NCI-H1436 (cell line): ENCODE data around the gene MTARC2.
"Not testable (repeated sequence)": the region's sequence is repeated elsewhere in the genome, so short reads cannot be mapped to it uniquely, and the experiment has no call there.

Source experiments
- DNase-seq: peaks from one replicate; lab custom pipeline; 2025; lab: John Stamatoyannopoulos, UW

Gene MTARC2

GRCh38 chr1:220748089-220748934 lies at the start of gene MTARC2:
Gene MTARC2 (plus strand): TSS chr1:220748322. CDS start chr1:220748532, 210 bp downstream.
- DNase-seq, result peak; percentile 71

DNA sequence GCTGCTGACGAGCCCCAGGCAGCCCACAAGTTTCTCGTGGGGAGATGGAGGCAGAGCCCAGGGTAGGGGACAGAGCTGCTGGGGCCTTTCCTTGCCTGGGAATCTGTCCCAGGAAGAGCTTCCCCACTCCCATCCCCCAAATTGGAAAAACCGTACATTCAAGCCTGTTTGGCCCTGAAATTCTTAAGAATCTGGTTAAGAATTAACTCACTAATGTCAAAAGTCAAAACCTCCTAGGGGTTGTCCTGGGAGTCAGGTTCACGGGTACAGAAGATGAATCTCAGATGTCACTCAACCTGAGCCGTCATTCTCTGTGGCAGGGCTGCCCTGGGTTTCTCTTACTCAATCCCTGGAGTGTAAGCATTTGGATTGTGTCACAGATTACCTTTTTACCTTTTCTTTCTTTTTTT lies 49.5 kb upstream of the MTARC2 start:
- no peak for DNase-seq

- no peak for DNase-seq
These were observed 49.1 kb upstream of the MTARC2 start for GRCh38 chr1:220699044-220699443.

DNA sequence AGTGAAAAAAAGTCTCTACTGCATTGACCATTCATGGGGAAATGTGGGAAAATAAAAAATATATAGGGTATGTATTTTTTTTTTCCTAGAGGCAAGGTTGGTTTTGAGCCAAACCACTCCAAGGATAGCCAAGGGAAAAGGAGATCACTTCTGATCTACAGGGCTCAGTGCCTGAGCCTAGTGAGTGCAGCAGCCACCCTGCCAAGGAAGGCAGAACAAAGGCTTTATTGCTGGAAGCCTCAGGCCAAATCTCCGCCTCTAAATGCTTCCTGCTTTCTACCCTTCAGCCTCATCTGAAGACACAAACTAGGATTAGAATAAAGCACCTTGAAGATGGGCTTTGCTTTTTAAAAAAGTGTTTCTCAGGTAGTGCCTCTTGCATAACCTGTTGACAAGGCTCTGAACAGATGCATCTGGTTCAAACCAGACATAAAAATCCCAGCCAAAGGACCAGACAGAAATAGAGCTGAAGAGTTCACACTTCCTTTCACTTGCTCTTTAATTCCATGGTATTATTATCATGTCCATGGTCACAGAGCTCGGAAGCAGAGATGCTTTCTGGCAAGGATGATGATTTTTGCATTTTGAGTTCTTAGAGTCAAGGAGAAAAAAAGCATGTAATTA lies 47.5 kb upstream of the MTARC2 start:
- no peak for DNase-seq

- no peak for DNase-seq
These were observed 46.1 kb upstream of the MTARC2 start for GRCh38 chr1:220701974-220702373.

DNA sequence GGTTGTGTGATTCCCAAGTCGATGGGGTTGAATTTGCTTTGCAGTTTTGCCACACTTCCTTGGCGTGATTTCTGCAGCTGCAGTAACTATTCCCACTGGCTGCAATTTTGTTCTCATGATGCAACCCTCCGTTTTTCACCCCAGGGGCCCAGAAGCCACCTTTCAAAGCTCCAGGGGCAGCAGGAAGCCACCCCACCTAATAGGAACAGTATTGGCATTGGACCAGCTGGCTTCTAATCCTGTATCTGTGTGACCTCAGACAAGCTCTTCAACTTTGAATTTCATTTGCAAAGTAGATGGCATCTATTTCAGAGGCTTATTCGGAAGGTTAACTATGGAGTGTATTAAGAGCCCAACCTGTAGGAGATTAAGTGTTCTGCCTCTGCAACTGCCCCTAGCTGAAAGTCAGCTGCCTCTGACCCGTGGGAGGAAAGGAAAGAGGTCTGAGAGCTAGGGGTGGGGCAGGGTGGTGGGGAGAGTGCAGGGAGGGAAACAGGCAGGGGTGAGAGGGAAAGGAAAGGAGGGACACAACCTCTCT lies 45.3 kb upstream of the MTARC2 start:
- DNase-seq, result no peak

GRCh38 chr1:220703305-220703704 lies 44.8 kb upstream of the MTARC2 start:
- no peak for DNase-seq

- DNase-seq, result no peak
These were observed 42.3 kb upstream of the MTARC2 start for GRCh38 chr1:220705782-220706181.

GRCh38 chr1:220706480-220706879 lies 41.6 kb upstream of the MTARC2 start:
- DNase-seq, result no peak

GRCh38 chr1:220707160-220707559 lies 41.0 kb upstream of the MTARC2 start:
- no peak for DNase-seq

- no peak for DNase-seq
These were observed 39.9 kb upstream of the MTARC2 start for GRCh38 chr1:220708244-220708643.

GRCh38 chr1:220708936-220709801 lies 39.0 kb upstream of the MTARC2 start:
- DNase-seq, result no peak

DNA sequence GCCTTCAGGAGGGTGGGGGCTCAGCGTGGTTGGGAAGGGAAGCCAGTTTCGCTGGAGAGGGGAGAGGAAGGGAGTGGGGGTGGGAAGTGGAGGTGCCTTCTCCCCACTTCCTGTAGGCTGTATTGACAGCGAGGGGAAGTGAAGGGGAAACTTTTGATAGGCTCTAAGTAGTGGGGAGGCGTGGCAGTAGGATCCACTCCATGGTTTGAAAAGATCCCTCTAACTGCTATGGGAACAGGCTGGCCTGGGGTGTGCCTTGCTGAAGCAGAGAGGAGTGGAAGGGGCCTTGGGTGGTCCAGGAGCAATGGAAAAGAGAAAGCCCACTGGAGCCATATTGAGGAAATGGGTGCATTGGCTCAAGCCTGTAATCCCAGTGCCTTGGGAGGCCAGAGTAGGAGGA lies 37.8 kb upstream of the MTARC2 start:
- no peak for DNase-seq

GRCh38 chr1:220711056-220711809 lies 36.9 kb upstream of the MTARC2 start:
- DNase-seq, result no peak

- not testable (repeated sequence) for DNase-seq
These were observed 32.1 kb upstream of the MTARC2 start for GRCh38 chr1:220715986-220716385.

GRCh38 chr1:220717800-220718640 lies 30.1 kb upstream of the MTARC2 start:
- no peak for DNase-seq

GRCh38 chr1:220721266-220721665 lies 26.9 kb upstream of the MTARC2 start:
- not testable (repeated sequence) for DNase-seq

- no peak for DNase-seq
These were observed 21.5 kb upstream of the MTARC2 start for GRCh38 chr1:220726634-220727033.

DNA sequence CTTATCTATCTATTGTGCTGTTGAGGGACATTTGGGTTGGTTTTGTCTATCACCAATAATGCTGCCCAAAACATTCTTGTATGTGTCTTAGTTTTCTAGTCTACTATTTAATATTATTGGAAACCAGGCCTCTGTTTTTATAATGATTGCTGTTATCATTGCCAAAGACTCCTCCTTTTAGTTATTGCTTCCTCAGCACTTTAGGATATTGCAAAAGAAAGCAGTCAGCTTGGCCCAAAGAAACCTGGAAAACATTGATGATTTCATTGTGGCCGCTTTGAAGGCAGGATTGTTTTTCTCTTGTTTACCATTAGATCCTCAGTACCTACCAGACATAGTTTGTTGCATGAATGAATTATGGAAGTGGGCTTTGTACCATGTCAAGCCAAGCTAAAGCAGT lies 20.6 kb upstream of the MTARC2 start:
- DNase-seq, result no peak

GRCh38 chr1:220730486-220730885 lies 17.6 kb upstream of the MTARC2 start:
- no peak for DNase-seq

GRCh38 chr1:220732137-220732536 lies 16.0 kb upstream of the MTARC2 start:
- no peak for DNase-seq
